Measurements from ENCODE around the gene SLC35F3. TPM values are rescaled to one million over a fixed set of nuclear protein-coding genes. Genes with fewer than 3 reads are reported as not detected.

The SLC35F3 gene
- total RNA-seq, 1 experiment from 2014 or later = 19.1 TPM

DNA sequence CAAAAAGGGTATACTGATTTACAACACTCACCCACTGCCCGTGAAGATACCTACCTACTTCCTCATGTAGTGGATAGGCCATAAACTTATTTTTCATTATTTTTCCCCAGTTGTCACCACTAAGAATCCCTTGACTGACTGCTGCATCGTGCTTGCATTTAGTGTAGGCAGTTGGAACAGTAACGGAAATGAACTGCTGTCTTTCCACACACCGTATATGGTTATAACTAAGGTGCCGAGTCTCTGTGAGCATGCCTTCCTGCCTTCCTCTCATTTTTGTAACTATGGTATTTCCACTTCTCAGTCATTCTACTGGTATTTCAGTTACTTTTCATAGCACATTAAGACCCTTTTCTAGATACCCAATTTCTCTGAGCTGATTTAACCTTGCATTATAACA lies 36.4 kb downstream of the SLC35F3 start:
- H3K36me3 ChIP-seq (ENCODE audit: control insufficient read depth, insufficient read depth, low read length) = no peaks in the 10 kb centered on the region
- in situ Hi-C loops (cut with HindIII; ENCODE audit: low pct_unique_long_range_greater_than_20kb, low sequenced_read_pairs) = no loop called here
- no peak for TF ChIP-seq POLR2AphosphoS5 (IDR thresholded peaks at IDR 0.05; ENCODE audit: low read depth, low read length)
- no peak for TF ChIP-seq SIN3A (IDR thresholded peaks at IDR 0.05; ENCODE audit: borderline replicate concordance, insufficient read depth, low read depth, low read length)
- no peak for TF ChIP-seq TCF7L2 (IDR thresholded peaks at IDR 0.05; ENCODE audit: low read depth, low read length)
- TF ChIP-seq, protein P1, sequence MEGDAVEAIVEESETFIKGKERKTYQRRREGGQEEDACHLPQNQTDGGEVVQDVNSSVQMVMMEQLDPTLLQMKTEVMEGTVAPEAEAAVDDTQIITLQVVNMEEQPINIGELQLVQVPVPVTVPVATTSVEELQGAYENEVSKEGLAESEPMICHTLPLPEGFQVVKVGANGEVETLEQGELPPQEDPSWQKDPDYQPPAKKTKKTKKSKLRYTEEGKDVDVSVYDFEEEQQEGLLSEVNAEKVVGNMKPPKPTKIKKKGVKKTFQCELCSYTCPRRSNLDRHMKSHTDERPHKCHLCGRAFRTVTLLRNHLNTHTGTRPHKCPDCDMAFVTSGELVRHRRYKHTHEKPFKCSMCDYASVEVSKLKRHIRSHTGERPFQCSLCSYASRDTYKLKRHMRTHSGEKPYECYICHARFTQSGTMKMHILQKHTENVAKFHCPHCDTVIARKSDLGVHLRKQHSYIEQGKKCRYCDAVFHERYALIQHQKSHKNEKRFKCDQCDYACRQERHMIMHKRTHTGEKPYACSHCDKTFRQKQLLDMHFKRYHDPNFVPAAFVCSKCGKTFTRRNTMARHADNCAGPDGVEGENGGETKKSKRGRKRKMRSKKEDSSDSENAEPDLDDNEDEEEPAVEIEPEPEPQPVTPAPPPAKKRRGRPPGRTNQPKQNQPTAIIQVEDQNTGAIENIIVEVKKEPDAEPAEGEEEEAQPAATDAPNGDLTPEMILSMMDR (IDR thresholded peaks at IDR 0.05) = no peak
- TF ChIP-seq, protein P2, sequence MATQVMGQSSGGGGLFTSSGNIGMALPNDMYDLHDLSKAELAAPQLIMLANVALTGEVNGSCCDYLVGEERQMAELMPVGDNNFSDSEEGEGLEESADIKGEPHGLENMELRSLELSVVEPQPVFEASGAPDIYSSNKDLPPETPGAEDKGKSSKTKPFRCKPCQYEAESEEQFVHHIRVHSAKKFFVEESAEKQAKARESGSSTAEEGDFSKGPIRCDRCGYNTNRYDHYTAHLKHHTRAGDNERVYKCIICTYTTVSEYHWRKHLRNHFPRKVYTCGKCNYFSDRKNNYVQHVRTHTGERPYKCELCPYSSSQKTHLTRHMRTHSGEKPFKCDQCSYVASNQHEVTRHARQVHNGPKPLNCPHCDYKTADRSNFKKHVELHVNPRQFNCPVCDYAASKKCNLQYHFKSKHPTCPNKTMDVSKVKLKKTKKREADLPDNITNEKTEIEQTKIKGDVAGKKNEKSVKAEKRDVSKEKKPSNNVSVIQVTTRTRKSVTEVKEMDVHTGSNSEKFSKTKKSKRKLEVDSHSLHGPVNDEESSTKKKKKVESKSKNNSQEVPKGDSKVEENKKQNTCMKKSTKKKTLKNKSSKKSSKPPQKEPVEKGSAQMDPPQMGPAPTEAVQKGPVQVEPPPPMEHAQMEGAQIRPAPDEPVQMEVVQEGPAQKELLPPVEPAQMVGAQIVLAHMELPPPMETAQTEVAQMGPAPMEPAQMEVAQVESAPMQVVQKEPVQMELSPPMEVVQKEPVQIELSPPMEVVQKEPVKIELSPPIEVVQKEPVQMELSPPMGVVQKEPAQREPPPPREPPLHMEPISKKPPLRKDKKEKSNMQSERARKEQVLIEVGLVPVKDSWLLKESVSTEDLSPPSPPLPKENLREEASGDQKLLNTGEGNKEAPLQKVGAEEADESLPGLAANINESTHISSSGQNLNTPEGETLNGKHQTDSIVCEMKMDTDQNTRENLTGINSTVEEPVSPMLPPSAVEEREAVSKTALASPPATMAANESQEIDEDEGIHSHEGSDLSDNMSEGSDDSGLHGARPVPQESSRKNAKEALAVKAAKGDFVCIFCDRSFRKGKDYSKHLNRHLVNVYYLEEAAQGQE (IDR thresholded peaks at IDR 0.05; ENCODE audit: insufficient read depth in 1 of 2, low read depth in 2 of 2, low read length in 1 of 2) = no peak
- no peaks in the 10 kb centered on the region for H3K9me3 ChIP-seq (ENCODE audit: control insufficient read depth, insufficient read depth, low read depth, low read length)
- no peak overlapping the region for H3K27ac ChIP-seq (ENCODE audit: low read length)
- intact Hi-C loops (cut with micrococcal nuclease; ENCODE audit: unreplicated experiment) = no loop called here
- H3K4me1 ChIP-seq (ENCODE audit: control insufficient read depth, insufficient read depth, low read length) = peaks cover 14% of the 10 kb centered on the region
- no peak for DNase-seq (ENCODE audit: low read depth, low spot score)
- no peak for ATAC-seq
- H3K4me3 ChIP-seq (ENCODE audit: low read depth in 2 of 2, low read length in 2 of 2) = no peak overlapping the region
- no peaks in the 10 kb centered on the region for H3K27me3 ChIP-seq (ENCODE audit: control insufficient read depth, insufficient read depth, low read length)
- POLR2A ChIA-PET = no interaction called here
- CTCF ChIA-PET = no interaction called here
- no TSS peak for BruUV-seq (replicated peaks)

DNA sequence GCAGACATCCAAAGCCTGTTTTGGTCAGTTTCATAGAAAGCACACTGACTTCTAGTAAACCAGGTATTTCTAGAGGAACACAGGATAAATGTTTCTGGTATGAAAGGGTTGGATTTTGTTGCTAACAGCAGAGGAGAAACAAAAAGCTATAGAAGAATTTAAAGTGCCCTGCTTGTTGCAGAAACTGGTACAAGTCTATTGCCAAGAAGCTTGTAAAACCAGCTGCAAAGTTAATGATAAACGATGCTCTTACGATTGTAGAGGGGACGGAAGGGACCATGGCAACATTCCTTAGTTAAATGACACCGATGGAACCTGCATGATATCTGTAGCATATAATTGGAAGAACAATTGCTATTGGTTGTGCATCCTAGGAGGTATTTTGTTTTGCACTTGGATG lies 40.1 kb downstream of the SLC35F3 start:
- H3K9me3 ChIP-seq (ENCODE audit: control insufficient read depth, insufficient read depth, low read depth, low read length) = no peaks in the 10 kb centered on the region
- DNase-seq (ENCODE audit: low read depth, low spot score) (no peak), ATAC-seq (no peak)
- no peak overlapping the region for H3K4me3 ChIP-seq (ENCODE audit: low read depth in 2 of 2, low read length in 2 of 2)
- POLR2A ChIA-PET = no interaction called here
- H3K4me1 ChIP-seq (ENCODE audit: control insufficient read depth, insufficient read depth, low read length) = peaks cover 14% of the 10 kb centered on the region
- H3K27ac ChIP-seq (ENCODE audit: low read length) = no peak overlapping the region
- H3K27me3 ChIP-seq (ENCODE audit: control insufficient read depth, insufficient read depth, low read length) = no peaks in the 10 kb centered on the region
- CTCF ChIA-PET = no interaction called here
- intact Hi-C loops (cut with micrococcal nuclease; ENCODE audit: unreplicated experiment) = no loop called here
- TF ChIP-seq SIN3A (IDR thresholded peaks at IDR 0.05; ENCODE audit: borderline replicate concordance, insufficient read depth, low read depth, low read length) = no peak
- TF ChIP-seq, protein P1 (IDR thresholded peaks at IDR 0.05) = no peak
- TF ChIP-seq, protein P2 (IDR thresholded peaks at IDR 0.05; ENCODE audit: insufficient read depth in 1 of 2, low read depth in 2 of 2, low read length in 1 of 2) = no peak
- TF ChIP-seq TCF7L2 (IDR thresholded peaks at IDR 0.05; ENCODE audit: low read depth, low read length) = no peak
- no peak for TF ChIP-seq POLR2AphosphoS5 (IDR thresholded peaks at IDR 0.05; ENCODE audit: low read depth, low read length)
- in situ Hi-C loops (cut with HindIII; ENCODE audit: low pct_unique_long_range_greater_than_20kb, low sequenced_read_pairs) = no loop called here
- H3K36me3 ChIP-seq (ENCODE audit: control insufficient read depth, insufficient read depth, low read length) = no peaks in the 10 kb centered on the region
- BruUV-seq (replicated peaks) = no TSS peak
